ENCODE measurements around the gene LEP. TPM values are rescaled to one million over a fixed set of nuclear protein-coding genes. Genes with fewer than 3 reads are reported as not detected.
"Not testable (repeated sequence)": the region's sequence is repeated elsewhere in the genome, so short reads cannot be mapped to it uniquely, and the experiment has no call there.

The LEP gene
- total RNA-seq, 1 donor from 2014 or later = not detected

DNA sequence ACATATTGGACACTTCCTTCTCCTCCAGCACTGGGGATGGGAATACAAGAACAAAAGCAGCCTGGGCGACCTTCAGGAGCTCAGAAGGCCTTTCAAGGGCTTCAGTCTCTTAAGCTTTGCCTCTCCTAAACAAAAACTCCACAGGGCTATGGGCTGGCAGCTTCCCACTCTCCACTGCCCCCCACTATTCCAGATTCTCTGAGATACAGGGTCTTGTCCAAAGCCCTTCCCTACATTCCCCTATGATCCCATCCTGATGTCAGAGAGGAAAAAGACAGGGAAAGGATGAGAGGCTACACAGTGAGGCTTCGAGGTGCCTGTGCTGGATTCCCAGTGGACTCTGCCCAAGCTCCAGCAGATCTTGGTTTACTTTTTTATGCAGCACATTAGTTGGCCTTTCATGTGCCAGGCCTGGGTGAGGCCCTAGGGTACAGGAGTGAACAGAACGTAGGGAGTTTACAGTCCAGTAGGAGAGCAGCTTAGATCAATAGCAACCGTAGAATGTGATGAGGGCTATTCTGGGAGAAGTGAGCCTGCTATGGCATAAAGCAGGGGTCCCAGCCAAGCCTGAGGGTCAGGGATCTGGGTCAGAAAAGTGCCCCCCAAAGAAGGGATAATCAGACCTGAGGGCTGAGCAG, 33.3 kb downstream of the LEP start:
- no peak for DNase-seq (ENCODE audit: low spot score)
- intact Hi-C loops (cut with micrococcal nuclease) = no loop called here
- Mint-ChIP-seq H3K27ac (no peak overlapping the region), H3K9me3 (no peaks in the 10 kb centered on the region), H3K36me3 (ENCODE audit: low read depth) (no peaks in the 10 kb centered on the region), H3K4me1 (ENCODE audit: low read depth) (no peaks in the 10 kb centered on the region), H3K4me3 (no peak overlapping the region), H3K27me3 (ENCODE audit: insufficient read depth) (peaks cover 21% of the 10 kb centered on the region)

DNA sequence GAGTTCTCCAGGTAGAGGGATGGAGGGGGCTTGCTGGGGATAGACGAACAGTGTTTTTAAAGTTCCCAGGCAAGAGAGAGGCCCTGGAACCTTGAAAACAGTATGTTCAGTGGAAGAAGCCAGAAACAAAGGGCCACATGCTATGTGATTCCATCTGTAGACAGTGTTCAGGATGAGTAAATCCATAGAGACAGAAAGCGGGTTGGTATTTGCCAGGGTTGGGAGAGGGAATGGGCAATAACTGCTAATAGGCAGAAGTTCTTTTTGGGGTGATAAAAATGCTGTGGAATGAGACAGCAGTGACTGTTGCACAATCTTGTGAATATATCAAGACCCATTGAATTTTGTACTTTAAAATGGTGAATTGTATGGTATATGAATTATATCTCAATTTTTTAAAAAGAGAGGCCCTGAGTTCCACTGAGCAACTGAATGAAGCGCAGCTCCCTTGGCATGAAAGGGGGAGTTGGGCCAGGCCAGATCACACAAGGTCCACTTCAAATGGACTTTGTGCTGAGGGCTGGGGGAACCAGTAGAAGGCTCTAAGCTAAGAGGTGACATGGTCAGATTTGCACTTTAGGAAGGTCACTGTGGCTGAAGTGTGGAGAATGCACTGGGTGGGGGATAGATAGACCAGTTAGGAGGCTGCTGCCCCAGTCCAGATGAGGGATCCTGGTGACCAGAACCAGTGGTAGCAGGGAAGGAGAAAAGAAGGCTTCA, 34.0 kb downstream of the LEP start:
- Mint-ChIP-seq H3K9me3 (peaks cover 6% of the 10 kb centered on the region), H3K27me3 (ENCODE audit: insufficient read depth) (peaks cover 21% of the 10 kb centered on the region), H3K36me3 (ENCODE audit: low read depth) (no peaks in the 10 kb centered on the region), H3K4me1 (ENCODE audit: low read depth) (no peaks in the 10 kb centered on the region), H3K27ac (no peak overlapping the region), H3K4me3 (no peak overlapping the region)
- no peak for DNase-seq (ENCODE audit: low spot score)
- intact Hi-C loops (cut with micrococcal nuclease) = no loop called here

DNA sequence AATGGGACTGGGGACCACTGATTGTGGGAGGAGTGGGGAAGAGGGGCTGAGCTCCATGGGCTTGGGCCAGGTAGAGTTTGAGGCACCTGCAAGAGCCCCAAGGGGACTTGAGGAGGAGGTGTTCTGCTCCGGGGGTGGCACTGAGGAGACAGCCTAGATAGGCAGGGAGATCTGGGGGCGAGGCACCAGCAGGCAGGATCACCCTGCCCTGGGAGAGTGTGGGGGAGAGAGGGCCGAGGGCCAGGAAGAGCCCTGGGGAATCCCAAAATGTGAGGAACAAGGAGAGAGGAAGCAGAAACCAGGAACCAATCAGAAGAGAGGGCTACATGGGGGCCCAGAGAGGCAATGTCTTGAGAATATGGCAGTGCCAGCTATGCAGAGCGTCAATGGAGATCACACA, 34.6 kb downstream of the LEP start:
- peaks cover 9% of the 10 kb centered on the region for H3K9me3 Mint-ChIP-seq
- intact Hi-C loops (cut with micrococcal nuclease) = no loop called here
- DNase-seq (ENCODE audit: low spot score) = no peak
- H3K27me3 Mint-ChIP-seq (ENCODE audit: insufficient read depth) = peaks cover 19% of the 10 kb centered on the region
- no peaks in the 10 kb centered on the region for H3K4me1 Mint-ChIP-seq (ENCODE audit: low read depth)
- no peak overlapping the region for H3K4me3 Mint-ChIP-seq
- no peak overlapping the region for H3K27ac Mint-ChIP-seq
- H3K36me3 Mint-ChIP-seq (ENCODE audit: low read depth) = no peaks in the 10 kb centered on the region

DNA sequence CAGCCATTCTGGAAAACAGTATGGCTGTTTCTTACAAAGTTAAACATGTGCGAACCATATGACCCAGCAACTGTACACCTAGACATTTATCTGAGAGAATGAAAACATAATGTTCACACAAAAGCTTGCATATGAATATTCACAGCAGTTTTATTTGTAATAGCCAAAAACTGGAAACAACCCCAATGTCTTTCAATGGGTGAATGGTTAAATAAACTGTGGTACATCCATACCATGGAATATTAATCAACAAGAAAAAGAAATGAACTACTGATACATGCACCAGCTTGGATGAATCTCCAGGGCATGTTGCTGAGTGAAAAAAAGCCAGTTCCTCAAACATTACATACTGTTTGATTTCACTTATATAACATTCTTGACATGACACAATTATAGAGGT, 37.3 kb downstream of the LEP start:
- Mint-ChIP-seq H3K36me3 (ENCODE audit: low read depth) (peaks cover 3% of the 10 kb centered on the region), H3K9me3 (peaks cover 15% of the 10 kb centered on the region), H3K4me1 (ENCODE audit: low read depth) (no peaks in the 10 kb centered on the region), H3K4me3 (no peak overlapping the region), H3K27me3 (ENCODE audit: insufficient read depth) (peaks cover 4% of the 10 kb centered on the region), H3K27ac (no peak overlapping the region)
- DNase-seq (ENCODE audit: low spot score) = no peak
- intact Hi-C loops (cut with micrococcal nuclease) = no loop called here

DNA sequence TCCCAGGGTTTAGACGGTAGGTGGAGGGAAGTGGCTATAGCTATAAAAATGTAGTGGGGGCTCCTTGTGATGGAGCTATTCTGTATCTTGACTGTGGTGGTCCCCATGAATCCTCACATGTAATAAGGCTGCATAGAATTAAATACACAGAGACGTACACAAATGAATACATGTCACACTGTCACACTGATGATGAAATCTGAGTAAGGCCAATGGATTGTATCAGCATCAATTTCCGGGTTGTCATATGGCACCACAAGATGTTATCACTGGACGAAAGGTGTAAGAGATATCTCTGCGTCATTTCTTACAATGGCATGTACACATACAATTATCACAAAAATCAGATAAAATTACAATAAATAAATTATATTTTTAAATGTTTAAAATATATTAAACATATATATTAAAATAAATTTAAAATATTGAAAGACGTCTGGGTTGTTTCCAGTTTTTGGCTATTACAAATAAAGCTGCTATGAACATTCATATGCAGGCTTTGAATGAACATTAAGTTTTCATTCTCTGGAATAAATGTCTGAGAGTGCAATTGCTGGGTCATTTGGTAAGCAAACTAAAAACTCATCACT, 38.1 kb downstream of the LEP start:
- H3K27me3 Mint-ChIP-seq (ENCODE audit: insufficient read depth) = peaks cover 4% of the 10 kb centered on the region

DNA sequence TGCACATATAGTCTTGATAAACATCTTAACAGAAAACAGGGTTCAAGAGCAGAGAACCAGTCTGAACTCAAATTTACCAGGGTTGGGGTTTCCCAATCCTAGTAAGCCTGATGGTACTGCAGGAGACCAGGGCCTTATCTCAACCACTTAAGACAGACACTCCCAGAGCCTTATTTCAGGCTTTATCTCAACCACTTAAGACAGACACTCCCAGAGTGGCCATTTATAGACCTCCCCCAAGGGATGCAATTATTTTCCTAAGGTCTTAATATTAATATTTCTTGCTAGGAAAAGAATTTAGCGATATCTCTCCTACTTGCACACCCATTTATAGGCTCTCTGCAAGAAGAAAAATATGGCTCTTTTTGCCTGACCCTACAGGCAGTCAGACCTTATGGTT, 39.4 kb downstream of the LEP start:
- H3K27ac Mint-ChIP-seq; H3K36me3 Mint-ChIP-seq (ENCODE audit: low read depth); DNase-seq (ENCODE audit: low spot score); H3K4me1 Mint-ChIP-seq (ENCODE audit: low read depth); H3K27me3 Mint-ChIP-seq (ENCODE audit: insufficient read depth); intact Hi-C loops (cut with micrococcal nuclease); H3K4me3 Mint-ChIP-seq: not testable (repeated sequence)
- peaks cover 15% of the 10 kb centered on the region for H3K9me3 Mint-ChIP-seq

More for the DNA sequence above, 38.1 kb downstream of the LEP start:
- no peak overlapping the region for H3K27ac Mint-ChIP-seq
- no peaks in the 10 kb centered on the region for H3K4me1 Mint-ChIP-seq (ENCODE audit: low read depth)
- H3K4me3 Mint-ChIP-seq = no peak overlapping the region
- peaks cover 15% of the 10 kb centered on the region for H3K9me3 Mint-ChIP-seq
- no peak for DNase-seq (ENCODE audit: low spot score)
- intact Hi-C loops (cut with micrococcal nuclease) = no loop called here
- H3K36me3 Mint-ChIP-seq (ENCODE audit: low read depth) = peaks cover 3% of the 10 kb centered on the region

DNA sequence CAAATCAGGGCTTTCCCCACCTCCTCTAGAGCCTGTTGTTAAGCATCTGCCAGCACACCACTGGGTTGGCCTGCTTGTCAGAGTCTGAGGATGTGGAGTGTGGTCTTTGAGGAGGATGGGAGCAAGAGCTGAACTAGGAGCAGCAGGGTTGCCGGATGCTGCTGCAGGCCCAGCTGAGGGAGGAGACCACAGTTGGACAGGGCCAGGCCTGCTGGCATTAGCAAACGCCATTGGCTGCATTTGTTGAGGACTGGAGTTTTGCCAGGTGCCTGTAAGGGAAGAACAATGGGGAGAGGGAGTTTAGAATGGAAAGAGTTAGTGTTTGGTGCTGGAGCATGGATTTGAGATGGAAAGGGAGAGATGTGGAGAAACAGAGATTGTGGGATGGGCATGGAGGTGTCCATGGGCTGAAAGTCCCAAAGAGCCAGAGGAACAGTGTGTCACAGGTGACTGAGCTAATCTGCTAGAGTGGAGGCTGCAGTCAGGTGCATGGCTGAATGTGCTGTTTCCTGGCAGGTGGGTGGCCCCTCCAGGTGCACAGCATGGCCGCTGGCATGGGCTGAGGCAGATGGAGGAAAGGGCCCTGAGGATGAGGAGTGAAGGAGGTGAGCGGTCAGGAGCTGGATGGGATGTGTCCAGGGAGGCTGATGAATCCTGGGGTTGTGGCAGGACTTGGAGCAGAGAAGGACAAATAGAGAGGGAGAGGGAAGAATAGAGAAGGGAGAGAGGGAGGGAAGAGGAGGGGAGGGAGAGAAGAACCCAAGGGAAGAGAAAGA, 40.7 kb downstream of the LEP start:
- Mint-ChIP-seq H3K4me3 (no peak overlapping the region), H3K4me1 (ENCODE audit: low read depth) (no peaks in the 10 kb centered on the region), H3K27ac (no peak overlapping the region), H3K27me3 (ENCODE audit: insufficient read depth) (no peaks in the 10 kb centered on the region), H3K9me3 (peaks cover 15% of the 10 kb centered on the region), H3K36me3 (ENCODE audit: low read depth) (peaks cover 3% of the 10 kb centered on the region)
- intact Hi-C loops (cut with micrococcal nuclease) = no loop called here
- DNase-seq (ENCODE audit: low spot score) = no peak

DNA sequence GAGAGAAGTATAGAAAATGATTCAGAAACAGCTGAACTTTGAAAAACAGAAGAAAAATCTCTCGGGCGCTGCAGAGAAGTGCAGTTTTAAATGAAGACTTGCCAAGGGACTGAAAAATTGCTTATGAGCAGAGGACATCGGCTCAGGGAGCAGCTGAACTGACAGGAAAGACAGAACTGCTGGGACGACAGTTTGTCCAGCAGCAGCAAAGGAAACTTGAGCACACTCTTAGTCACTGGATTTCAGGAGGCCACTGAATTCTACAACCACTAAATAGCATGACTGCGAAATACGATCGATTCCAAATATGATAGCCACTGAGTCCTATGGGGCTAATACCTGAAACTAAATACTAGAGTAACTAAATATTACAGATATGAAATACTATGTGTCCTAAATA, 43.0 kb downstream of the LEP start:
- no peaks in the 10 kb centered on the region for H3K4me1 Mint-ChIP-seq (ENCODE audit: low read depth)
- no peak overlapping the region for H3K27ac Mint-ChIP-seq
- intact Hi-C loops (cut with micrococcal nuclease) = no loop called here
- H3K4me3 Mint-ChIP-seq = no peak overlapping the region
- peaks cover 15% of the 10 kb centered on the region for H3K9me3 Mint-ChIP-seq
- DNase-seq (ENCODE audit: low spot score) = no peak
- peaks cover 3% of the 10 kb centered on the region for H3K36me3 Mint-ChIP-seq (ENCODE audit: low read depth)
- H3K27me3 Mint-ChIP-seq (ENCODE audit: insufficient read depth) = no peaks in the 10 kb centered on the region

DNA sequence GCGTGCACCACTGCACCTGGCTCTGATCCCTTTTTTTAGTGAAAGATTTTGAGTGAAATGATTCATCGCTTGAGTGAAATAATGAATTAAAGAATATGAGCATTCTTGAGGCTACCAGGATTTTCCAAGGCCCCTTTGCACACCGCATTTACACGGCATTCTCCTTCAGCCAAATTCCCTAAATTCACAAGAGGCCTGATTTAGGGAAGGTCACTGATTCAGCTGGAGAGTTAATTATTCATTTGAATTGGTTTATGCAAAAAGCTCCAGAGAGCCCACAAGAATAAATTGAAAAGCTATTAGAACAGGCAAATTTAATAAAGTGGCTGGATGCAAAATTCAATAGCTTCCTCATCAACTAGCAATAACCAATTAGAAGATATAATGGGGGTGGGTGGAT, 46.5 kb downstream of the LEP start:
- Mint-ChIP-seq H3K36me3 (ENCODE audit: low read depth) (no peaks in the 10 kb centered on the region), H3K27me3 (ENCODE audit: insufficient read depth) (no peaks in the 10 kb centered on the region), H3K27ac (no peak overlapping the region), H3K4me1 (ENCODE audit: low read depth) (no peaks in the 10 kb centered on the region), H3K4me3 (no peak overlapping the region), H3K9me3 (no peaks in the 10 kb centered on the region)
- intact Hi-C loops (cut with micrococcal nuclease) = no loop called here
- no peak for DNase-seq (ENCODE audit: low spot score)

DNA sequence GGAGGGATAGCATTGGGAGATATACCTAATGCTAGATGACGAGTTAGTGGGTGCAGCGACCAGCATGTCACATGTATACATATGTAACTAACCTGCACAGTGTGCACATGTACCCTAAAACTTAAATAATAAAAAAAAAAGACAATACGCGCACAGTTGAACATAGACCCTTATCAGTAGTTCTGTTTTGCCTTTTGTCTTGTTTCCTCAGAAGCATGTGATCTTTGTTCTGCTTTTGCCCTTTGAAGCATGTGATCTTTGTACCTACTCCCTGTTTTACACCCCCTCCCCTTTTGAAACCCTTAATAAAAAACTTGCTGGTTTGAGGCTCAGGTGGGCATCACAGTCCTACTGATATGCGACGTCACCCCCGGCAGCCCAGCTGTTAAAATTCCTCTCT, 56.9 kb downstream of the LEP start:
- intact Hi-C loops (cut with micrococcal nuclease); H3K36me3 Mint-ChIP-seq (ENCODE audit: low read depth); DNase-seq (ENCODE audit: low spot score); H3K9me3 Mint-ChIP-seq; H3K27ac Mint-ChIP-seq; H3K4me3 Mint-ChIP-seq; H3K4me1 Mint-ChIP-seq (ENCODE audit: low read depth); H3K27me3 Mint-ChIP-seq (ENCODE audit: insufficient read depth): not testable (repeated sequence)

DNA sequence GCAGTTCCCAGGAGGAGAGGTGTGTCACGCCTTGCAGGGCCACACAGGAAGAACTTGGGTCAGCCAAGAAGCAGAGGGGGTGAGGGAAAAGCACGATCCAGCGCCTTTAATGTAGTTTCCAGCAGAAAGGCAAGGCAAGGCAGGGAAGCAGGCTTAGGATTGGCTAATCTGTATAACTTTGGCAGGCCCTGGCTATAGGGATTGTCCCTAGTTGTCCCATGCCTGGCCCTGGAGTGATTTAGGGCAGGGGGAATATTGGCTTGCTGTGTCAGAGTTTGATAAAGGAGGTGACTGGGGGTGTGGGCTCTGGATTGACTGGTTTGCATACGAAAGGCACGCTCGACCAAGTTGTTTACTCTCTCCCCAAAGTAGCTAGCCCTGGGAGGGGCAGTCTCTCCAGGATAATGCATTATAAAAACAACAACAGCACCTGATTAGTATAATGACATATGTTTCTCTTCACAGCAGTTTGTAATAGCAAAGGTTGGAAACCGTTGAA, 58.1 kb downstream of the LEP start:
- H3K36me3 Mint-ChIP-seq (ENCODE audit: low read depth) = peaks cover 9% of the 10 kb centered on the region
- H3K9me3 Mint-ChIP-seq = no peaks in the 10 kb centered on the region
- no peak for DNase-seq (ENCODE audit: low spot score)
- no peak overlapping the region for H3K27ac Mint-ChIP-seq
- H3K4me1 Mint-ChIP-seq (ENCODE audit: low read depth) = no peaks in the 10 kb centered on the region
- H3K4me3 Mint-ChIP-seq = no peak overlapping the region
- H3K27me3 Mint-ChIP-seq (ENCODE audit: insufficient read depth) = peaks cover 1% of the 10 kb centered on the region
- intact Hi-C loops (cut with micrococcal nuclease) = no loop called here

DNA sequence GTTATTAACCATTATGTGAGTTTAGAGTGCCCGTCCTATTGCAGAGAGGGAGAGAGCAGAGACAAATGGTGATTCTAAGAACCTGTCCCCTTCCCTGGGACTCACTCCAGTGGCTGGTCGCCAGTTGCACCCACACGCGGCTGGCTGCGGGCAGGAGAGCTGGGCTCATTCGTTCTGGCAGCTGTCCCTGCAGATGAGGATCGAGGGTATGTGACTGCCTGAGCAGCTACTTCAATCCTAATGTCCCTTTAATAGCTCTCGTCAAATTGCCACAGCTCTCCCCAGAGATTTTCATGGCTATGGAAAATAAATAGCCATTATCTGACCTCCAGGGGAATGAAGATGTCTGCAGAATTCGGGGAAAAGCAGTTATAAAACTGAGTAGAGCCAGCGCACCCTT, 61.1 kb downstream of the LEP start:
- Mint-ChIP-seq H3K9me3 (no peaks in the 10 kb centered on the region), H3K4me3 (no peak overlapping the region), H3K27me3 (ENCODE audit: insufficient read depth) (peaks cover 1% of the 10 kb centered on the region), H3K27ac (no peak overlapping the region), H3K4me1 (ENCODE audit: low read depth) (no peaks in the 10 kb centered on the region), H3K36me3 (ENCODE audit: low read depth) (peaks cover 19% of the 10 kb centered on the region)
- no peak for DNase-seq (ENCODE audit: low spot score)
- intact Hi-C loops (cut with micrococcal nuclease) = no loop called here

DNA sequence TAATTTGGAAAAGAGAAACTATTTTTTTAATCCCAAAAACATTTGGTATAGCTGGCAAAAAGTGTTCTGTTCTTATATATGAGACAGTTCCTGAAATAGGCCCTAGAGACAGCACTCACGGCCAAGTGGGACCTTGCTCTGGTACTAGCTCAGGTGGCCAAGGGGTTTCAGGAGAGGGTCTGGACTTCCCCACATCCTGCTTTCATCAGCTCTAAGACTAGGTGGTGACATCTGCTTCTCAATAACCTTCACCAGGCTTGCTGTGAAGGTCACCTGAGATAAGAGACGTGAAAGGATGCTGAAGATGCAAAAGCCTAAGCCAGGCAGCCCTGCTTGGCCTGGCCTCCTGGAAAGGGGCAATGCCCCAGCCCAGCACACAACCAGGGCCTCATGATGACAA, 62.1 kb downstream of the LEP start:
- no peaks in the 10 kb centered on the region for H3K9me3 Mint-ChIP-seq
- H3K4me1 Mint-ChIP-seq (ENCODE audit: low read depth) = no peaks in the 10 kb centered on the region
- peaks cover 24% of the 10 kb centered on the region for H3K36me3 Mint-ChIP-seq (ENCODE audit: low read depth)
- H3K27ac Mint-ChIP-seq = no peak overlapping the region
- peaks cover 1% of the 10 kb centered on the region for H3K27me3 Mint-ChIP-seq (ENCODE audit: insufficient read depth)
- H3K4me3 Mint-ChIP-seq = no peak overlapping the region
- DNase-seq (ENCODE audit: low spot score) = no peak
- intact Hi-C loops (cut with micrococcal nuclease) = no loop called here
